DOHH2 (cell line): ENCODE measurements around the gene GGA1.

Experiments
- CTCF ChIP-seq: fragments of 200-600 bp; sonication (generic); IDR thresholded peaks from one replicate; pipeline ENCODE4 v1.5.1; 2014; ENCODE audit warnings: antibody characterized with exemption, mild to moderate bottlenecking, low read depth, low read length; ENCODE audit not compliant: poor library complexity, severe bottlenecking
- EZH2phosphoT487 ChIP-seq: fragments of 200-600 bp; sonication (generic); IDR thresholded peaks from 2 replicates; pipeline ENCODE4 v1.6.1; 2017; ENCODE audit warnings: borderline replicate concordance, mild to moderate bottlenecking, antibody characterized with exemption, low read length, moderate library complexity, mixed read lengths

- TF ChIP-seq CTCF (no peak), EZH2phosphoT487 (no peak)
Observed at GRCh38 chr22:37588546-37589215, 20.0 kb upstream of the GGA1 start.
